HG03378 (cell line): ENCODE measurements around the gene IFIT2.

Experiments
- ATAC-seq: cut with Tn5 transposase; IDR thresholded peaks from one replicate; pipeline ENCODE4 v1.9.1; 2021; ENCODE audit warnings: mild to moderate bottlenecking, moderate library complexity; ENCODE audit not compliant: unreplicated experiment

Gene IFIT2

GRCh38 chr10:89337484-89337883 is 35.6 kb downstream of the IFIT2 start:
- ATAC-seq: no peak

GRCh38 chr10:89338713-89339112 is 36.9 kb downstream of the IFIT2 start:
- no peak for ATAC-seq

- ATAC-seq: no peak
These were observed 38.0 kb downstream of the IFIT2 start for GRCh38 chr10:89339875-89340274.

GRCh38 chr10:89341649-89342048 is 39.8 kb downstream of the IFIT2 start:
- no peak for ATAC-seq

- no peak for ATAC-seq
These were observed 40.5 kb downstream of the IFIT2 start for GRCh38 chr10:89342206-89342958.

- ATAC-seq: no peak
These were observed 41.4 kb downstream of the IFIT2 start for GRCh38 chr10:89343089-89343767.

GRCh38 chr10:89344156-89344555 is 42.3 kb downstream of the IFIT2 start:
- ATAC-seq: no peak

GRCh38 chr10:89345367-89346000 is 43.6 kb downstream of the IFIT2 start:
- ATAC-seq: no peak

GRCh38 chr10:89346405-89347254 is 44.8 kb downstream of the IFIT2 start:
- no peak for ATAC-seq

- no peak for ATAC-seq
These were observed 46.0 kb downstream of the IFIT2 start for GRCh38 chr10:89347701-89348457.

GRCh38 chr10:89348481-89348880 is 46.6 kb downstream of the IFIT2 start:
- ATAC-seq: no peak

GRCh38 chr10:89348975-89349374 is 47.1 kb downstream of the IFIT2 start:
- ATAC-seq: no peak

- peak; percentile 25 for ATAC-seq
These were observed 48.9 kb downstream of the IFIT2 start for GRCh38 chr10:89350631-89351315.

GRCh38 chr10:89351412-89351779 is 49.5 kb downstream of the IFIT2 start:
- peak; percentile 75 for ATAC-seq

- ATAC-seq: peak; percentile 38
These were observed 50.1 kb downstream of the IFIT2 start for GRCh38 chr10:89351780-89352597.

- no peak for ATAC-seq
These were observed 51.0 kb downstream of the IFIT2 start for GRCh38 chr10:89352802-89353201.

GRCh38 chr10:89355394-89355931 is 53.6 kb downstream of the IFIT2 start:
- no peak for ATAC-seq

GRCh38 chr10:89357096-89357495 is 55.2 kb downstream of the IFIT2 start:
- ATAC-seq: no peak

- no peak for ATAC-seq
These were observed 56.1 kb downstream of the IFIT2 start for GRCh38 chr10:89357975-89358374.
